ENCODE measurements around the gene SNRPB2. TPM values are rescaled to one million over a fixed set of nuclear protein-coding genes. Genes with fewer than 3 reads are reported as not detected.

The SNRPB2 gene
- 133 and 174 TPM in 2 replicates for total RNA-seq (2014; rRNA removed; shearing (Covaris generic))

GRCh38 chr20:16729565-16730460 lies at the start of gene SNRPB2:
SNRPB2 (plus strand) TSS chr20:16730026; CDS start chr20:16731703, 1,677 bp downstream.
- peak; percentile 98 for DNase-seq (ENCODE audit: low read depth)

- DNase-seq (ENCODE audit: low read depth): no peak
Observed at GRCh38 chr20:16684416-16684815, 45.4 kb upstream of the SNRPB2 start.

- DNase-seq (ENCODE audit: low read depth): no peak
Observed at GRCh38 chr20:16689906-16690305, 39.9 kb upstream of the SNRPB2 start.

GRCh38 chr20:16691381-16691780 lies 38.4 kb upstream of the SNRPB2 start:
- peak; percentile 11 for DNase-seq (ENCODE audit: low read depth)

- DNase-seq (ENCODE audit: low read depth): no peak
Observed at GRCh38 chr20:16692009-16692408, 37.8 kb upstream of the SNRPB2 start.

GRCh38 chr20:16692442-16692841 lies 37.4 kb upstream of the SNRPB2 start:
- no peak for DNase-seq (ENCODE audit: low read depth)

GRCh38 chr20:16693278-16693677 lies 36.5 kb upstream of the SNRPB2 start:
- no peak for DNase-seq (ENCODE audit: low read depth)

GRCh38 chr20:16694161-16694560 lies 35.7 kb upstream of the SNRPB2 start:
- DNase-seq (ENCODE audit: low read depth): no peak

GRCh38 chr20:16695628-16696027 lies 34.2 kb upstream of the SNRPB2 start:
- no peak for DNase-seq (ENCODE audit: low read depth)

GRCh38 chr20:16699293-16699692 lies 30.5 kb upstream of the SNRPB2 start:
- no peak for DNase-seq (ENCODE audit: low read depth)

GRCh38 chr20:16701296-16701695 lies 28.5 kb upstream of the SNRPB2 start:
- DNase-seq (ENCODE audit: low read depth): no peak

- DNase-seq (ENCODE audit: low read depth): no peak
Observed at GRCh38 chr20:16703570-16703969, 26.3 kb upstream of the SNRPB2 start.

- no peak for DNase-seq (ENCODE audit: low read depth)
Observed at GRCh38 chr20:16707674-16708073, 22.2 kb upstream of the SNRPB2 start.

GRCh38 chr20:16708602-16709001 lies 21.2 kb upstream of the SNRPB2 start:
- no peak for DNase-seq (ENCODE audit: low read depth)

GRCh38 chr20:16709017-16709416 lies 20.8 kb upstream of the SNRPB2 start:
- DNase-seq (ENCODE audit: low read depth): peak; percentile 43

- no peak for DNase-seq (ENCODE audit: low read depth)
Observed at GRCh38 chr20:16710781-16711180, 19.0 kb upstream of the SNRPB2 start.

- no peak for DNase-seq (ENCODE audit: low read depth)
Observed at GRCh38 chr20:16711661-16712258, 18.1 kb upstream of the SNRPB2 start.

GRCh38 chr20:16712511-16712947 lies 17.3 kb upstream of the SNRPB2 start:
- DNase-seq (ENCODE audit: low read depth): peak; percentile 66

- peak; percentile 37 for DNase-seq (ENCODE audit: low read depth)
Observed at GRCh38 chr20:16713066-16713465, 16.8 kb upstream of the SNRPB2 start.

- no peak for DNase-seq (ENCODE audit: low read depth)
Observed at GRCh38 chr20:16714242-16714641, 15.6 kb upstream of the SNRPB2 start.

- no peak for DNase-seq (ENCODE audit: low read depth)
Observed at GRCh38 chr20:16714751-16715150, 15.1 kb upstream of the SNRPB2 start.

GRCh38 chr20:16719421-16719820 lies 10.4 kb upstream of the SNRPB2 start:
- DNase-seq (ENCODE audit: low read depth): no peak

GRCh38 chr20:16729080-16729479 lies 746 bp upstream of the SNRPB2 start:
- DNase-seq (ENCODE audit: low read depth): no peak
